H1 (cell line): ENCODE results near the gene DMBX1.

ENCODE experiments used
- ATF2 ChIP-seq: IDR thresholded peaks from 2 replicates; pipeline ENCODE4 v1.6.1; 2012; ENCODE audit warnings: low read length, inconsistent platforms
- CHD1 ChIP-seq: IDR thresholded peaks from 2 replicates; pipeline ENCODE4 v1.6.1; 2012; ENCODE audit warnings: low read depth, low read length, improper control_type of control experiment
- CHD2 ChIP-seq: IDR thresholded peaks from 2 replicates; pipeline ENCODE4 v1.6.1; 2012; ENCODE audit warnings: low read length, improper control_type of control experiment
- EGR1 ChIP-seq: IDR thresholded peaks from 2 replicates; pipeline ENCODE4 v1.6.1; 2011; ENCODE audit warnings: low read depth, low read length, borderline replicate concordance
- HDAC2 ChIP-seq, 2 experiments: fragments of 300-600 bp in 1 of 2; sonication (generic) in 1 of 2; IDR thresholded peaks; 2 replicates each; pipeline ENCODE4 v1.6.1; 2011 to 2012; ENCODE audit warnings: low read depth in 2 of 2, low read length in 2 of 2, mild to moderate bottlenecking in 2 of 2, moderate library complexity in 2 of 2, borderline replicate concordance in 1 of 2, inconsistent platforms in 1 of 2
- JUN ChIP-seq: IDR thresholded peaks from 2 replicates; pipeline ENCODE4 v1.6.1; 2011; ENCODE audit warnings: low read depth, mild to moderate bottlenecking, improper control_type of control experiment, low read length
- MAX ChIP-seq: IDR thresholded peaks from 2 replicates; pipeline ENCODE4 v1.6.1; 2012; ENCODE audit warnings: inconsistent platforms
- POLR2A ChIP-seq, 2 experiments: IDR thresholded peaks; 1 replicate in 1 of 2; 2 replicates in 1 of 2; pipeline ENCODE4 v1.6.1; 2011; ENCODE audit warnings: low read depth in 2 of 2, low read length in 2 of 2, mild to moderate bottlenecking in 2 of 2; ENCODE audit errors: control extremely low read depth in 1 of 2
- SIN3A ChIP-seq, 2 experiments: IDR thresholded peaks in 1 of 2; conservative IDR thresholded peaks in 1 of 2; 2 replicates each; pipeline ENCODE4 v1.6.1; 2011 to 2012; ENCODE audit warnings: low read length in 2 of 2, improper control_type of control experiment in 1 of 2, low read depth in 1 of 2, mild to moderate bottlenecking in 1 of 2
- ZNF274 ChIP-seq: IDR thresholded peaks from 2 replicates; pipeline ENCODE4 v1.7.0; 2012; ENCODE audit warnings: low read length, borderline replicate concordance; ENCODE audit errors: extremely low read depth
- TF ChIP-seq, protein P1 (sequence below), 3 experiments: IDR thresholded peaks; 1 replicate in 2 of 3; 2 replicates in 1 of 3; pipeline versions ENCODE4 v1.5.1 to v1.6.1; 2011; ENCODE audit warnings: low read length in 3 of 3, mild to moderate bottlenecking in 3 of 3, inconsistent platforms in 2 of 3, low read depth in 1 of 3, moderate library complexity in 1 of 3; ENCODE audit not compliant: insufficient read depth in 1 of 3; ENCODE audit errors: control extremely low read depth in 1 of 3

DNA sequence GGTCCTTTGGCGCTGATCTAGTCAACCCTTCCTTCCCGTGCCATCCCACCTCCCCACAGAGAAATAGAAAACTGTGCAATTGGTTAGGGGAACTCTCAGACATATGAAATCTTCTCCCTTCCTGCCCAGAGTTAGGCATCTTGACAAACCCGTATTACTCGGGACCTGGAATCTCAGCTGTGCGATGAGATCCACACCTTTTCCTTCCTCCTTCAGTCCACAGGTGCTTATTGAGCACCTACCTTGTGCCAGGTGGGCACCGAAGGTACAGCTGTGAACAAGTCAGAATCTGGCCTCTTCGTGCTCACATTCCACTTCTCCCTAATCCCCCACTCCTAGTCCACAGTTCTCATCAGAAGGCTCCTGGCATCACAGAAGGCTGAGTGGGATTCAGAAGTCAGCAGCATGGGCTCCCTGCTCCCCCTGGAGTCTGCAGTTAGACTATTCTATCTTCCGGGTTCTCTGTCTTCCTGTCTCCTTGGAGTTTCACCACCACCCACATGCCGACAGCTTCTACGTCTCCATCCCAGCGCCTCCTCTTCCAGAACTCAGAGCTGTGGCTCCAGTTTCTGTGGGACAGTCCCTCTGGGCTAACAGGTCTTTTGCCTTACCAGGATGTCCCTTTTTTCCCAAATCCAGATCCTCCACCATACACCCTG lies 38.8 kb downstream of the DMBX1 start:
- no peak for TF ChIP-seq HDAC2 (IDR thresholded peaks at IDR 0.05; ENCODE audit: borderline replicate concordance in 1 of 2, low read depth in 2 of 2, low read length in 2 of 2)
- no peak for TF ChIP-seq ATF2
- TF ChIP-seq, protein P1, sequence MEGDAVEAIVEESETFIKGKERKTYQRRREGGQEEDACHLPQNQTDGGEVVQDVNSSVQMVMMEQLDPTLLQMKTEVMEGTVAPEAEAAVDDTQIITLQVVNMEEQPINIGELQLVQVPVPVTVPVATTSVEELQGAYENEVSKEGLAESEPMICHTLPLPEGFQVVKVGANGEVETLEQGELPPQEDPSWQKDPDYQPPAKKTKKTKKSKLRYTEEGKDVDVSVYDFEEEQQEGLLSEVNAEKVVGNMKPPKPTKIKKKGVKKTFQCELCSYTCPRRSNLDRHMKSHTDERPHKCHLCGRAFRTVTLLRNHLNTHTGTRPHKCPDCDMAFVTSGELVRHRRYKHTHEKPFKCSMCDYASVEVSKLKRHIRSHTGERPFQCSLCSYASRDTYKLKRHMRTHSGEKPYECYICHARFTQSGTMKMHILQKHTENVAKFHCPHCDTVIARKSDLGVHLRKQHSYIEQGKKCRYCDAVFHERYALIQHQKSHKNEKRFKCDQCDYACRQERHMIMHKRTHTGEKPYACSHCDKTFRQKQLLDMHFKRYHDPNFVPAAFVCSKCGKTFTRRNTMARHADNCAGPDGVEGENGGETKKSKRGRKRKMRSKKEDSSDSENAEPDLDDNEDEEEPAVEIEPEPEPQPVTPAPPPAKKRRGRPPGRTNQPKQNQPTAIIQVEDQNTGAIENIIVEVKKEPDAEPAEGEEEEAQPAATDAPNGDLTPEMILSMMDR (IDR thresholded peaks at IDR 0.05; ENCODE audit: control extremely low read depth in 1 of 3, insufficient read depth in 1 of 3, low read depth in 1 of 3, low read length in 3 of 3): peak in 2 of 3 experiments; percentile 51 to 62; a peak in 3 of 4 replicates
- no peak for TF ChIP-seq EGR1
- no peak for TF ChIP-seq MAX
- TF ChIP-seq CHD1: no peak
- TF ChIP-seq JUN: no peak
- no peak for TF ChIP-seq CHD2
- TF ChIP-seq ZNF274: no peak
- no peak for TF ChIP-seq SIN3A (conservative IDR thresholded peaks at IDR 0.05 in 1 of 2, IDR thresholded peaks at IDR 0.05 in 1 of 2; ENCODE audit: low read depth in 1 of 2, low read length in 2 of 2)
- TF ChIP-seq POLR2A (IDR thresholded peaks at IDR 0.05; ENCODE audit: control extremely low read depth in 1 of 2, low read depth in 2 of 2, low read length in 2 of 2): no peak
